ENCODE results near the gene RPS3A. TPM values are rescaled to one million over a fixed set of nuclear protein-coding genes. Genes with fewer than 3 reads are reported as not detected.
"Not testable (repeated sequence)": the region's sequence is repeated elsewhere in the genome, so short reads cannot be mapped to it uniquely, and the experiment has no call there.

RPS3A gene
- polyA plus RNA-seq, 2 of the 4 experiments (the other 2 are of a cell fraction) = 2,183 to 2,957 TPM

DNA sequence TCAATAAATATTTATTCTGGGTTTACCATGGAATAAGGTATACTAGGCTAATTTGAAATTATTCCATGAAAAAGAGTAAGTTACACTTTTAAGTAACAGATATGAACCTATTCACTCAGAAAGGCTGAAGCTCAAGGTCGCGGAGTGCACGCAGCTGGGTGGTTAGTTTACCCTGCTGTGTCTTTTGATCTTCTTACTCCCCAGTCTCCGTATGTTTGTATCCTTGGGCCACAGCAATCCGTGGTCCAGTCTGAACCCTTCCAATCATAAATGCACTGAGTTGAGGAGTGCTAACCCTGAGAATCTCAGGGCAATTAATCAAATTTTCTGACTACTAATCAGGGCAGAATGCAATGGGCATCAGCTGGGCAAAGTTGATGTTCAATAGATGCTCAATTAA, 33.9 kb downstream of the RPS3A start:
- Histone ChIP-seq H3K4me3 (no peak overlapping the region), H3K4me2 (no peak overlapping the region), H3K4me1 (no peaks in the 10 kb centered on the region), H3K27ac (no peak overlapping the region), H3K9me3 (no peaks in the 10 kb centered on the region)
- DNase-seq (ENCODE audit: low read depth in 1 of 2, low spot score in 1 of 2) (no peak), ATAC-seq (no peak), FAIRE-seq (no peak)
- 86% methylated on average over 5 of the region's 5 CpGs for WGBS (ENCODE audit: missing lambda C conversion rate)
- POLR2A ChIA-PET = no interaction called here
- no peak for TF ChIP-seq EP300 (IDR thresholded peaks at IDR 0.05)
- no peak for TF ChIP-seq SREBF2 (IDR thresholded peaks at IDR 0.05)
- TF ChIP-seq MAZ (IDR thresholded peaks at IDR 0.05; ENCODE audit: borderline replicate concordance, low read depth, low read length) = no peak
- TF ChIP-seq EHMT2 (IDR thresholded peaks at IDR 0.05; ENCODE audit: low read depth) = no peak
- TF ChIP-seq, protein P1, sequence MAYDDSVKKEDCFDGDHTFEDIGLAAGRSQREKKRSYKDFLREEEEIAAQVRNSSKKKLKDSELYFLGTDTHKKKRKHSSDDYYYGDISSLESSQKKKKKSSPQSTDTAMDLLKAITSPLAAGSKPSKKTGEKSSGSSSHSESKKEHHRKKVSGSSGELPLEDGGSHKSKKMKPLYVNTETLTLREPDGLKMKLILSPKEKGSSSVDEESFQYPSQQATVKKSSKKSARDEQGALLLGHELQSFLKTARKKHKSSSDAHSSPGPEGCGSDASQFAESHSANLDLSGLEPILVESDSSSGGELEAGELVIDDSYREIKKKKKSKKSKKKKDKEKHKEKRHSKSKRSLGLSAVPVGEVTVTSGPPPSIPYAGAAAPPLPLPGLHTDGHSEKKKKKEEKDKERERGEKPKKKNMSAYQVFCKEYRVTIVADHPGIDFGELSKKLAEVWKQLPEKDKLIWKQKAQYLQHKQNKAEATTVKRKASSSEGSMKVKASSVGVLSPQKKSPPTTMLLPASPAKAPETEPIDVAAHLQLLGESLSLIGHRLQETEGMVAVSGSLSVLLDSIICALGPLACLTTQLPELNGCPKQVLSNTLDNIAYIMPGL (CRISPR knock-in tag; IDR thresholded peaks at IDR 0.05; ENCODE audit: borderline replicate concordance) = no peak
- TF ChIP-seq JUNB (IDR thresholded peaks at IDR 0.05) = no peak
- TF ChIP-seq, protein P2, sequence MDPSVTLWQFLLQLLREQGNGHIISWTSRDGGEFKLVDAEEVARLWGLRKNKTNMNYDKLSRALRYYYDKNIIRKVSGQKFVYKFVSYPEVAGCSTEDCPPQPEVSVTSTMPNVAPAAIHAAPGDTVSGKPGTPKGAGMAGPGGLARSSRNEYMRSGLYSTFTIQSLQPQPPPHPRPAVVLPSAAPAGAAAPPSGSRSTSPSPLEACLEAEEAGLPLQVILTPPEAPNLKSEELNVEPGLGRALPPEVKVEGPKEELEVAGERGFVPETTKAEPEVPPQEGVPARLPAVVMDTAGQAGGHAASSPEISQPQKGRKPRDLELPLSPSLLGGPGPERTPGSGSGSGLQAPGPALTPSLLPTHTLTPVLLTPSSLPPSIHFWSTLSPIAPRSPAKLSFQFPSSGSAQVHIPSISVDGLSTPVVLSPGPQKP (IDR thresholded peaks at IDR 0.05; ENCODE audit: low read depth, low read length) = no peak
- no peak for TF ChIP-seq CBX8 (IDR thresholded peaks at IDR 0.05)
- TF ChIP-seq HOXA7 (CRISPR knock-in tag; IDR thresholded peaks at IDR 0.05) = no peak
- TF ChIP-seq KDM1A (IDR thresholded peaks at IDR 0.05; ENCODE audit: low read depth) = no peak
- TF ChIP-seq EHF (CRISPR knock-in tag; IDR thresholded peaks at IDR 0.05) = no peak
- TF ChIP-seq CHD2 (IDR thresholded peaks at IDR 0.05; ENCODE audit: low read length, partially characterized antibody) = no peak
- TF ChIP-seq POLR2A (IDR thresholded peaks at IDR 0.05; ENCODE audit: low read length) = no peak
- TF ChIP-seq CHD4 (IDR thresholded peaks at IDR 0.05; ENCODE audit: borderline replicate concordance) = no peak
- TF ChIP-seq CEBPB (IDR thresholded peaks at IDR 0.05) = no peak
- no peak for TF ChIP-seq FOXS1 (CRISPR knock-in tag; IDR thresholded peaks at IDR 0.05)
- no peak for TF ChIP-seq HDAC2 (IDR thresholded peaks at IDR 0.05)
- no peak for TF ChIP-seq TFCP2L1 (CRISPR knock-in tag; IDR thresholded peaks at IDR 0.05)
- no peak for TF ChIP-seq ZNF302 (CRISPR knock-in tag; IDR thresholded peaks at IDR 0.05)
- TF ChIP-seq CBX2 (IDR thresholded peaks at IDR 0.05; ENCODE audit: borderline replicate concordance, low read depth) = no peak
- CTCF ChIA-PET = no interaction called here

DNA sequence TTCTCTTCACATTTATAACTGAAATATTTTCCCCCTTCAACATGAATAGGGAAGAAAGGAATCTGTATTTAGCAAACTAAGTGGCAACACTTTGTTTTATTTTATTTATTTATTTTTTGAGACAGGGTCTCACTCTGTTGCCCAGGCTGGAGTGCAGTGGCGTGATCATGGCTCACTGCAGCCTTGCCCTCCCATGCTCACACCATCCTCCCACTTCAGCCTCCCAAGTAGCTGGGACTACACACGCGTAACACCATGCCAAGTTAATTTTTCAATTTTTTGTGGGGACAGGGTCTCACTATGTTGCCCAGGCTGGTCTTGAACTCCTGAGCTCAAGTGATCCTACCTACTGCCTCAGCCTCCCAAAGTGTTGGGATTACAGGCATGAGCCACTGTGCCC, 36.6 kb downstream of the RPS3A start:
- CTCF ChIA-PET; DNase-seq (ENCODE audit: low read depth in 1 of 2, low spot score in 1 of 2); H3K4me1 ChIP-seq; FAIRE-seq; POLR2A ChIA-PET; H3K4me3 ChIP-seq; H3K9me3 ChIP-seq; H3K4me2 ChIP-seq; H3K27ac ChIP-seq; ATAC-seq: not testable (repeated sequence)
- 98% methylated on average over 3 of the region's 3 CpGs for whole genome bisulfite sequencing (ENCODE audit: missing lambda C conversion rate)

DNA sequence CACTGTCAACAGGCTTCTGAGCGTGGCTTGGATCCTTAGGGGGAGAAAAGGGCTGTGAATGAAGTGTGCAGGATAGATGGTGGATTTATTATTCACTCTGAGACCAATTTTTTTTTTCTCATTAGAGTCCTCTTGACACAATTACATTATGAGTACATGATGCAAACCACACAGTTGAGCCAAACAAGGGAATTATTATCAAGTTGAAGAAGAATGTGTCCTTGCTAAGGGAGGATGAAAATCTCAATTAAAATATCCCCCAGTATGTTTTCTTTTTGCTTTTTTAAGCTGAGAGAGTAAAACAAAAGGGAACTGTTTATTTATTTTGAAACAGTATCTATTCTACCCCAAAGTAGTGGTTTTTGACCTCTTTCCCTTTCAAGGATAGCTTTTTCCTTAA, 40.4 kb downstream of the RPS3A start:
- no peak for ATAC-seq
- Histone ChIP-seq H3K27ac (no peak overlapping the region), H3K9me3 (no peaks in the 10 kb centered on the region), H3K4me2 (no peak overlapping the region), H3K4me1 (no peaks in the 10 kb centered on the region), H3K4me3 (no peak overlapping the region)
- ChIA-PET POLR2A (no interaction called here), CTCF (no interaction called here)
- no peak for FAIRE-seq
- WGBS (ENCODE audit: missing lambda C conversion rate) = 100% methylated on average over 1 of the region's 1 CpG
- TF ChIP-seq CHD4 (IDR thresholded peaks at IDR 0.05; ENCODE audit: borderline replicate concordance) = no peak
- TF ChIP-seq FOXS1 (CRISPR knock-in tag; IDR thresholded peaks at IDR 0.05) = no peak
- TF ChIP-seq, protein P3, sequence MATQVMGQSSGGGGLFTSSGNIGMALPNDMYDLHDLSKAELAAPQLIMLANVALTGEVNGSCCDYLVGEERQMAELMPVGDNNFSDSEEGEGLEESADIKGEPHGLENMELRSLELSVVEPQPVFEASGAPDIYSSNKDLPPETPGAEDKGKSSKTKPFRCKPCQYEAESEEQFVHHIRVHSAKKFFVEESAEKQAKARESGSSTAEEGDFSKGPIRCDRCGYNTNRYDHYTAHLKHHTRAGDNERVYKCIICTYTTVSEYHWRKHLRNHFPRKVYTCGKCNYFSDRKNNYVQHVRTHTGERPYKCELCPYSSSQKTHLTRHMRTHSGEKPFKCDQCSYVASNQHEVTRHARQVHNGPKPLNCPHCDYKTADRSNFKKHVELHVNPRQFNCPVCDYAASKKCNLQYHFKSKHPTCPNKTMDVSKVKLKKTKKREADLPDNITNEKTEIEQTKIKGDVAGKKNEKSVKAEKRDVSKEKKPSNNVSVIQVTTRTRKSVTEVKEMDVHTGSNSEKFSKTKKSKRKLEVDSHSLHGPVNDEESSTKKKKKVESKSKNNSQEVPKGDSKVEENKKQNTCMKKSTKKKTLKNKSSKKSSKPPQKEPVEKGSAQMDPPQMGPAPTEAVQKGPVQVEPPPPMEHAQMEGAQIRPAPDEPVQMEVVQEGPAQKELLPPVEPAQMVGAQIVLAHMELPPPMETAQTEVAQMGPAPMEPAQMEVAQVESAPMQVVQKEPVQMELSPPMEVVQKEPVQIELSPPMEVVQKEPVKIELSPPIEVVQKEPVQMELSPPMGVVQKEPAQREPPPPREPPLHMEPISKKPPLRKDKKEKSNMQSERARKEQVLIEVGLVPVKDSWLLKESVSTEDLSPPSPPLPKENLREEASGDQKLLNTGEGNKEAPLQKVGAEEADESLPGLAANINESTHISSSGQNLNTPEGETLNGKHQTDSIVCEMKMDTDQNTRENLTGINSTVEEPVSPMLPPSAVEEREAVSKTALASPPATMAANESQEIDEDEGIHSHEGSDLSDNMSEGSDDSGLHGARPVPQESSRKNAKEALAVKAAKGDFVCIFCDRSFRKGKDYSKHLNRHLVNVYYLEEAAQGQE (IDR thresholded peaks at IDR 0.05) = no peak
- TF ChIP-seq PHF8 (IDR thresholded peaks at IDR 0.05; ENCODE audit: borderline replicate concordance, low read depth) = no peak
- TF ChIP-seq EHF (CRISPR knock-in tag; IDR thresholded peaks at IDR 0.05) = no peak
- no peak for TF ChIP-seq NPAS2 (CRISPR knock-in tag; IDR thresholded peaks at IDR 0.05; ENCODE audit: borderline replicate concordance)
- TF ChIP-seq EP300 (IDR thresholded peaks at IDR 0.05) = no peak
- TF ChIP-seq RNF2 (IDR thresholded peaks at IDR 0.05; ENCODE audit: borderline replicate concordance, low read depth) = no peak
- TF ChIP-seq FOSB (CRISPR knock-in tag; IDR thresholded peaks at IDR 0.05) = no peak
- no peak for TF ChIP-seq CEBPB (IDR thresholded peaks at IDR 0.05)
- TF ChIP-seq NR3C1 (IDR thresholded peaks at IDR 0.05) = no peak
- no peak for TF ChIP-seq SMC3 (IDR thresholded peaks at IDR 0.05)
- no peak for TF ChIP-seq ZNF302 (CRISPR knock-in tag; IDR thresholded peaks at IDR 0.05)
- TF ChIP-seq FOSL2 (IDR thresholded peaks at IDR 0.05) = no peak
- TF ChIP-seq FOSL2 (CRISPR knock-in tag; IDR thresholded peaks at IDR 0.05) = no peak
- no peak for TF ChIP-seq MYC (IDR thresholded peaks at IDR 0.05; ENCODE audit: borderline replicate concordance, low read length)
- TF ChIP-seq HOXB13 (CRISPR knock-in tag; IDR thresholded peaks at IDR 0.05; ENCODE audit: low read depth) = no peak
- TF ChIP-seq ZFP36 (IDR thresholded peaks at IDR 0.05; ENCODE audit: borderline replicate concordance, partially characterized antibody) = no peak
- DNase-seq (ENCODE audit: low read depth in 1 of 2, low spot score in 1 of 2) = no peak

Measured in A549 (cell line).